Suprapubic skin (tissue), 3 donors: ENCODE measurements around the gene CXCR4.

Experiments
- POLR2A ChIP-seq, 2 donors: fragments of 450-650 bp; IDR thresholded peaks; one replicate each; pipeline ENCODE4 v1.6.1; 2017; ENCODE audit warnings: antibody characterized with exemption in 2 of 2, mild to moderate bottlenecking in 2 of 2, moderate library complexity in 2 of 2
- TF ChIP-seq, protein P1 (sequence below), 2 donors: fragments of 200-600 bp in 1 of 2; fragments of 450-650 bp in 1 of 2; sonication (generic) in 1 of 2; IDR thresholded peaks; one replicate each; pipeline ENCODE4 v1.5.1; 2016 to 2019; ENCODE audit warnings: antibody characterized with exemption in 2 of 2, mild to moderate bottlenecking in 1 of 2, moderate library complexity in 1 of 2

DNA sequence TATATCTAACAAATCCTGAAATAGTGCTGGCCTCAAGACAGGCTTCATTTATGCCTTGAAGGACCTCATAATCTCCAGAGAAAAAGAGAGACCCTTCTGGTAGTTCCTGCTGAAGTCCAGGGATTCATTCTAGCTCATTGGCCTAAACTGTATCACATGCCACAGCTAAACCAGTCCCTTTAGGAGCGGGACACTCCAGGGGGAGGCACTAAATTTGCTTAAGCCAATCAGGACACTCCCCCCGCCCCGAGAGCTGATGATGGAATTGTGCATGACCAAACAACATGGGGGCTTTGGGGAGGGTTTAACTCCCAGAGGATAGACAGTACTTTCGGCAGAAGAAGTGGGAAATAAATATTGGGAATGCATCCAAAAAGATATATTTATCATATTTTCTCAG is 36.4 kb upstream of the CXCR4 start:
- TF ChIP-seq POLR2A (IDR thresholded peaks at IDR 0.05): no peak
- TF ChIP-seq, protein P1, sequence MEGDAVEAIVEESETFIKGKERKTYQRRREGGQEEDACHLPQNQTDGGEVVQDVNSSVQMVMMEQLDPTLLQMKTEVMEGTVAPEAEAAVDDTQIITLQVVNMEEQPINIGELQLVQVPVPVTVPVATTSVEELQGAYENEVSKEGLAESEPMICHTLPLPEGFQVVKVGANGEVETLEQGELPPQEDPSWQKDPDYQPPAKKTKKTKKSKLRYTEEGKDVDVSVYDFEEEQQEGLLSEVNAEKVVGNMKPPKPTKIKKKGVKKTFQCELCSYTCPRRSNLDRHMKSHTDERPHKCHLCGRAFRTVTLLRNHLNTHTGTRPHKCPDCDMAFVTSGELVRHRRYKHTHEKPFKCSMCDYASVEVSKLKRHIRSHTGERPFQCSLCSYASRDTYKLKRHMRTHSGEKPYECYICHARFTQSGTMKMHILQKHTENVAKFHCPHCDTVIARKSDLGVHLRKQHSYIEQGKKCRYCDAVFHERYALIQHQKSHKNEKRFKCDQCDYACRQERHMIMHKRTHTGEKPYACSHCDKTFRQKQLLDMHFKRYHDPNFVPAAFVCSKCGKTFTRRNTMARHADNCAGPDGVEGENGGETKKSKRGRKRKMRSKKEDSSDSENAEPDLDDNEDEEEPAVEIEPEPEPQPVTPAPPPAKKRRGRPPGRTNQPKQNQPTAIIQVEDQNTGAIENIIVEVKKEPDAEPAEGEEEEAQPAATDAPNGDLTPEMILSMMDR (IDR thresholded peaks at IDR 0.05): no peak
